Measurements from ENCODE around the gene FOXR1.

- no peak for TF ChIP-seq CTCF (IDR thresholded peaks at IDR 0.05; ENCODE audit: insufficient read depth, low read depth, low read length)
- no peak for TF ChIP-seq EZH2 (IDR thresholded peaks at IDR 0.05; ENCODE audit: insufficient read depth, low read length)
Observed at GRCh38 chr11:118953265-118953664, 18.3 kb upstream of the FOXR1 start.
